Suprapubic skin (tissue), 4 donors: ENCODE results near the gene ZFR.

Experiments used
- POLR2A ChIP-seq, 2 donors: fragments of 450-650 bp; IDR thresholded peaks; one replicate each; pipeline ENCODE4 v1.6.1; 2017; ENCODE audit warnings: antibody characterized with exemption in 2 of 2, mild to moderate bottlenecking in 2 of 2, moderate library complexity in 2 of 2
- POLR2AphosphoS5 ChIP-seq, 3 donors: sonication (generic); formaldehyde crosslinking; IDR thresholded peaks; one replicate each; pipeline ENCODE4 v1.6.1; 2017; ENCODE audit warnings: antibody characterized with exemption in 3 of 3

- TF ChIP-seq POLR2A (IDR thresholded peaks at IDR 0.05) (no peak), POLR2AphosphoS5 (IDR thresholded peaks at IDR 0.05) (no peak)
These were observed 28.5 kb upstream of the ZFR start for GRCh38 chr5:32473072-32473471.
